GM12891 (cell line): ENCODE measurements around the gene TNFSF18.

Experiments used
- POLR2A ChIP-seq: IDR thresholded peaks from 2 replicates; pipeline ENCODE4 v1.6.1; 2011; ENCODE audit warnings: low read depth, low read length, control low read depth
- POLR2AphosphoS5 ChIP-seq: IDR thresholded peaks from 2 replicates; pipeline ENCODE4 v1.6.1; 2011; ENCODE audit warnings: low read depth, low read length, control low read depth
- SPI1 ChIP-seq: IDR thresholded peaks from 2 replicates; pipeline ENCODE4 v1.6.1; 2011; ENCODE audit warnings: low read depth, low read length, control low read depth
- TAF1 ChIP-seq: IDR thresholded peaks from 2 replicates; pipeline ENCODE4 v1.6.1; 2011; ENCODE audit warnings: low read depth, low read length, control low read depth

DNA sequence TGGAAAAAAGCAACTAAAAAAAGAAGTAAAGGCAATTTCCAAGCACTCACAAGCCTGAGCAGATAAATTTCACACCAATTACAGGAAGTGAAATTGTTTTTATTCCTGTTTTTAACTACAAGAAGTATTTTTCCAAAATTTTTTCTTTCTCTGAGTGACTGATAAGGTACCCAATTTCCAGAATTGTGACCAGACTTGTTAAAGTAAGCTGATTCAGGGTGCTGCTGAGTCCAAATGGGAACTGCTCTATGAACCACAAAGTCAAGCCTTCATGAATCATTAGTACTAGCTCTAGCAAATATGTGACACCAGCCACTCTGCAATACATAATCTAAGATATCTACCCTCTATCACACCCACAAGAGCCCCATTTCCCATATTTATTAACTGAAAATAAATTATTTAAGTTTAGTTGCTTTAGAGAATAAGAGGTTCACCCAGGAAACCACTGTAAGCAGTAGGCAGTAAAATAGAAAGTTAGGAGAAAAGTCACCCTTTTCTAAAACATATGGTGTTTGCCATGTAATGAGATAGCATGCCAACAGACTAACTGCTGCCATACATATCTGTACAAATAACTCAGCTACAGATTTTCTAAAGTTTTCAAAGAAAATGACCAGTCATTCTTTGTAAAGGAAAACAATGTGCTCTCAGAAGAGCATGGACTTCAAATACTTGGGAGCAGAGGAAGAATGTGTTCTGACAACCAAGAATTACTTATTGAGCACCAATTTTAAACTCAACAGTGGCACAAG, 43.1 kb upstream of the TNFSF18 start:
- TF ChIP-seq POLR2AphosphoS5 (no peak), TAF1 (no peak), POLR2A (no peak), SPI1 (no peak)
